SK-N-SH (cell line): ENCODE data around the gene TMTC2. TPM values are rescaled to one million over a fixed set of nuclear protein-coding genes. Genes with fewer than 3 reads are reported as not detected.

Experiments used
- CTCF ChIA-PET: fragments of 300-600, 350-600 bp; formaldehyde crosslinking; extraction: SDS; loops from one replicate; lab custom pipeline; 2021; lab: Yijun Ruan, JAX
- POLR2A ChIA-PET: fragments of 350-600 bp; sonication (Branson Sonifier 250); formaldehyde crosslinking; extraction: SDS; loops from one replicate; lab custom pipeline; 2020; ENCODE audit warnings: antibody characterized with exemption, inconsistent platforms; lab: Yijun Ruan, JAX
- DNase-seq: peaks from one replicate; pipeline ENCODE4 v3.0.0; 2012
- H2AFZ ChIP-seq: fragments of 200-600 bp; sonication (generic); 2 replicates; pipeline ENCODE4 v1.8.1; 2016; ENCODE audit warnings: antibody characterized with exemption, mild to moderate bottlenecking, low read depth
- H3F3A ChIP-seq: fragments of 200-600 bp; sonication (generic); replicated peaks from 2 replicates; pipeline ENCODE3; 2016; ENCODE audit warnings: antibody characterized with exemption, mild to moderate bottlenecking; ENCODE audit not compliant: insufficient read depth
- H3K27ac ChIP-seq, 2 experiments: fragments of 200-500 bp in 1 of 2; fragments of 200-600 bp in 1 of 2; sonication (Bioruptor generic) in 1 of 2; sonication (generic), shearing (Covaris generic) in 1 of 2; 2 replicates each; pipeline versions ENCODE4 v1.5.1 to v1.6.1; 2014 to 2016; ENCODE audit warnings: low read depth in 2 of 2, inconsistent platforms in 1 of 2, low read length in 1 of 2, mild to moderate bottlenecking in 1 of 2, mixed read lengths in 1 of 2
- H3K27me3 ChIP-seq: fragments of 200-600 bp; sonication (generic), shearing (Covaris generic); 2 replicates; pipeline ENCODE4 v1.6.1; 2016; ENCODE audit warnings: mixed run types; ENCODE audit not compliant: insufficient read depth
- H3K36me3 ChIP-seq, 2 experiments: fragments of 200-500 bp in 1 of 2; fragments of 200-600 bp in 1 of 2; sonication (Bioruptor generic) in 1 of 2; sonication (generic) in 1 of 2; replicated peaks in 1 of 2; 2 replicates each; pipeline versions ENCODE3 to v1.5.1; 2014 to 2016; ENCODE audit warnings: low read length in 1 of 2, mild to moderate bottlenecking in 1 of 2; ENCODE audit not compliant: insufficient read depth in 2 of 2, control insufficient read depth in 1 of 2
- H3K4me1 ChIP-seq, 2 experiments: fragments of 200-500 bp in 1 of 2; fragments of 200-600 bp in 1 of 2; sonication (Bioruptor generic) in 1 of 2; sonication (generic), shearing (Covaris generic) in 1 of 2; 2 replicates each; pipeline versions ENCODE4 v1.5.1 to v1.6.1; 2014 to 2016; ENCODE audit warnings: low read depth in 1 of 2, low read length in 1 of 2, mixed run types in 1 of 2; ENCODE audit not compliant: insufficient read depth in 2 of 2, control insufficient read depth in 1 of 2
- H3K4me2 ChIP-seq: fragments of 200-600 bp; sonication (generic), shearing (Covaris generic); 2 replicates; pipeline ENCODE4 v1.6.1; 2017; ENCODE audit warnings: mixed run types
- H3K4me3 ChIP-seq, 2 experiments: fragments of 200-500 bp in 1 of 2; fragments of 200-600 bp in 1 of 2; sonication (Bioruptor generic) in 1 of 2; sonication (generic), shearing (Covaris generic) in 1 of 2; 2 replicates each; pipeline versions ENCODE4 v1.5.1 to v1.8.1; 2014 to 2016; ENCODE audit warnings: low read depth in 2 of 2, inconsistent platforms in 1 of 2, low read length in 1 of 2, mild to moderate bottlenecking in 1 of 2, mixed read lengths in 1 of 2, moderate library complexity in 1 of 2
- H3K79me2 ChIP-seq: fragments of 200-600 bp; sonication (generic); 2 replicates; pipeline ENCODE4 v1.8.1; 2017; ENCODE audit warnings: mild to moderate bottlenecking; ENCODE audit not compliant: insufficient read depth
- H3K9ac ChIP-seq: fragments of 200-600 bp; sonication (generic); 2 replicates; pipeline ENCODE4 v1.6.1; 2017; ENCODE audit warnings: mixed run types
- H3K9me2 ChIP-seq: fragments of 200-600 bp; sonication (generic); 2 replicates; pipeline ENCODE4 v1.6.1; 2017; ENCODE audit warnings: mixed run types
- H3K9me3 ChIP-seq: fragments of 200-600 bp; sonication (generic); 2 replicates; pipeline ENCODE4 v1.6.1; 2017; ENCODE audit warnings: mixed run types, mild to moderate bottlenecking, moderate library complexity
- H4K20me1 ChIP-seq: fragments of 200-600 bp; sonication (generic); 2 replicates; pipeline ENCODE4 v1.6.1; 2017; ENCODE audit warnings: mild to moderate bottlenecking, mixed run types; ENCODE audit not compliant: insufficient read depth
- EP300 ChIP-seq, 2 experiments: IDR thresholded peaks; 2 replicates each; pipeline versions ENCODE4 v1.4.0 to v1.6.1; 2012; ENCODE audit warnings: borderline replicate concordance in 1 of 2, low read depth in 1 of 2, low read length in 1 of 2
- JUND ChIP-seq: IDR thresholded peaks from 2 replicates; pipeline ENCODE4 v1.4.0; 2012
- MXI1 ChIP-seq: IDR thresholded peaks from 2 replicates; pipeline ENCODE4 v1.6.1; 2012; ENCODE audit warnings: mild to moderate bottlenecking, low read depth, low read length, improper control_type of control experiment
- PBX3 ChIP-seq: IDR thresholded peaks from 2 replicates; pipeline ENCODE4; 2012
- RXRA ChIP-seq: IDR thresholded peaks from 2 replicates; pipeline ENCODE4 v1.4.0; 2012; ENCODE audit warnings: low read depth, mild to moderate bottlenecking, borderline replicate concordance
- WGBS: methylation state at CpG from one replicate; pipeline ENCODE4 v1.1.6; 2017; ENCODE audit warnings: low lambda C conversion rate; 5-methylcytosine and 5-hydroxymethylcytosine counted together
- polyA plus RNA-seq, 3 experiments: library from polyadenylated mRNA; depleted of rRNA; stranded (reverse); fragments of >200 nt; gene quantifications; 2 replicates each; pipeline ENCODE4 v1.2.3, GENCODE V29; 2012
- TF ChIP-seq, protein P1 (sequence below): IDR thresholded peaks from 2 replicates; pipeline ENCODE4 v1.6.1; 2012; ENCODE audit warnings: mild to moderate bottlenecking, low read depth, low read length, moderate library complexity

Gene TMTC2
- polyA plus RNA-seq, 1 of the 3 experiments (the other 2 are of a cell fraction), result 4.1 TPM

DNA sequence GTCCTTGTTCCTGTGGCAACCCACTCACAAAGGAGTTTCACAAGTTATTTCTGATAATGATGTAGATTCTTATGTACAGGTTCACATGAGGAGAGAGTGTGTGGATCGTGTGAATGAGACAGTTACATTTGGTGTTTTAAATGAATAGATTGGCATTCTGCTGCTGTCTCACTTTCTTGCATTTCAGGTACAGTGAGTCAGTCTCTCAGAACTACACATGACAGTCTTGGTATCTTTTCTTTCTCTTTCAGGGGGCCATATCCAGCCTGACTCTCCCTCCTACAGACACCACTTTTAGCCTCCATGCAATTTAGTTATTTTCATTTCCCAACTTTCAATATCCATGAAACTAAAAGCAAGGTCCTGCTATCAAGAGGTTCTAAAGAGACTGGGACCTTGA is 19.9 kb upstream of the TMTC2 start:
- H3K79me2 ChIP-seq, result no peaks in the 10 kb centered on the region
- no peak overlapping the region for H3K27ac ChIP-seq
- CTCF ChIA-PET, result interaction anchor here (1.5 kb wide), 1 partner anchor 19 kb away, joined by 4 read pairs; no protein-coding TSS in a partner anchor
- TF ChIP-seq, protein P1, sequence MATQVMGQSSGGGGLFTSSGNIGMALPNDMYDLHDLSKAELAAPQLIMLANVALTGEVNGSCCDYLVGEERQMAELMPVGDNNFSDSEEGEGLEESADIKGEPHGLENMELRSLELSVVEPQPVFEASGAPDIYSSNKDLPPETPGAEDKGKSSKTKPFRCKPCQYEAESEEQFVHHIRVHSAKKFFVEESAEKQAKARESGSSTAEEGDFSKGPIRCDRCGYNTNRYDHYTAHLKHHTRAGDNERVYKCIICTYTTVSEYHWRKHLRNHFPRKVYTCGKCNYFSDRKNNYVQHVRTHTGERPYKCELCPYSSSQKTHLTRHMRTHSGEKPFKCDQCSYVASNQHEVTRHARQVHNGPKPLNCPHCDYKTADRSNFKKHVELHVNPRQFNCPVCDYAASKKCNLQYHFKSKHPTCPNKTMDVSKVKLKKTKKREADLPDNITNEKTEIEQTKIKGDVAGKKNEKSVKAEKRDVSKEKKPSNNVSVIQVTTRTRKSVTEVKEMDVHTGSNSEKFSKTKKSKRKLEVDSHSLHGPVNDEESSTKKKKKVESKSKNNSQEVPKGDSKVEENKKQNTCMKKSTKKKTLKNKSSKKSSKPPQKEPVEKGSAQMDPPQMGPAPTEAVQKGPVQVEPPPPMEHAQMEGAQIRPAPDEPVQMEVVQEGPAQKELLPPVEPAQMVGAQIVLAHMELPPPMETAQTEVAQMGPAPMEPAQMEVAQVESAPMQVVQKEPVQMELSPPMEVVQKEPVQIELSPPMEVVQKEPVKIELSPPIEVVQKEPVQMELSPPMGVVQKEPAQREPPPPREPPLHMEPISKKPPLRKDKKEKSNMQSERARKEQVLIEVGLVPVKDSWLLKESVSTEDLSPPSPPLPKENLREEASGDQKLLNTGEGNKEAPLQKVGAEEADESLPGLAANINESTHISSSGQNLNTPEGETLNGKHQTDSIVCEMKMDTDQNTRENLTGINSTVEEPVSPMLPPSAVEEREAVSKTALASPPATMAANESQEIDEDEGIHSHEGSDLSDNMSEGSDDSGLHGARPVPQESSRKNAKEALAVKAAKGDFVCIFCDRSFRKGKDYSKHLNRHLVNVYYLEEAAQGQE, result no peak
- TF ChIP-seq RXRA, result no peak
- no peak for TF ChIP-seq MXI1
- no peak for TF ChIP-seq JUND
- TF ChIP-seq, all 33 proteins: peak for 0
- Histone ChIP-seq H3K4me2 (no peak overlapping the region), H4K20me1 (no peaks in the 10 kb centered on the region), H3K9me3 (no peaks in the 10 kb centered on the region), H3K9ac (no peak overlapping the region), H3K9me2 (no peaks in the 10 kb centered on the region), H3K4me3 (no peak overlapping the region), H3K36me3 (no peaks in the 10 kb centered on the region), H3F3A (no peaks in the 10 kb centered on the region), H3K27me3 (no peaks in the 10 kb centered on the region), H2AFZ (no peak overlapping the region), H3K4me1 (no peaks in the 10 kb centered on the region)
- 44% methylated on average over 1 of the region's 1 CpG for WGBS
- no peak for DNase-seq
- POLR2A ChIA-PET, result no interaction called here

DNA sequence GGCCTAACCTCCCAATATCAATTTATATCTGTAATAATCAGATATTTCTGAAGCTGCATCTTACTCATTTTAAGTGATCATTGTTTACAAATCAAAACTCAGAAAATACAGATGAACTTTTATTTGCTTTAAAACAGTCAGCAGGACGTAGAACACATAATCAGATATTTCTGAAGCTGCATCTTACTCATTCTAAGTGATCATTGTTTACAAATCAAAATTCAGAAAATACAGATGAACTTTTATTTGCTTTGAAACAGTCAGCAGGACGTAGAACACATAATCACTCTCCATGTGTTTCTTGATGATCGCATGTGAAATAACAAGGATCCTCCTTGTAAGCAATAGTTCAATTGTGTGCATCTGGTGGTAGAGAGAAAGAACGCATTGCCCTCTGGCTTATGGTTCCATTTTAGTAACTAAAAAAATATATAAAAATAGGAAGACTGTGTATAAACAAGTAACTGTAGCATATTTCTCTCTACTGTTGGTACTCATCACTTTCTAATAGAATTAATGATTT is 15.0 kb upstream of the TMTC2 start:
- no peaks in the 10 kb centered on the region for H3K36me3 ChIP-seq
- ChIA-PET POLR2A (no interaction called here), CTCF (interaction anchor here (1.3 kb wide), 1 partner anchor 14 kb away, joined by 5 read pairs; no protein-coding TSS in a partner anchor)
- no peaks in the 10 kb centered on the region for H3F3A ChIP-seq
- no peaks in the 10 kb centered on the region for H3K9me2 ChIP-seq
- no peak overlapping the region for H3K9ac ChIP-seq
- no peaks in the 10 kb centered on the region for H3K79me2 ChIP-seq
- no peaks in the 10 kb centered on the region for H4K20me1 ChIP-seq
- DNase-seq, result no peak
- H3K27me3 ChIP-seq, result no peaks in the 10 kb centered on the region
- whole genome bisulfite sequencing, result 69% methylated on average over 4 of the region's 4 CpGs
- no peak overlapping the region for H3K27ac ChIP-seq
- H2AFZ ChIP-seq, result no peak overlapping the region
- no peak overlapping the region for H3K4me2 ChIP-seq
- TF ChIP-seq PBX3 (no peak), EP300 (IDR thresholded peaks at IDR 0.05; ENCODE audit: borderline replicate concordance in 1 of 2, low read depth in 1 of 2, low read length in 1 of 2) (no peak)
- H3K9me3 ChIP-seq, result no peaks in the 10 kb centered on the region
- H3K4me3 ChIP-seq, result no peak overlapping the region
- peaks cover 0 to 5% of the 10 kb centered on the region in 2 experiments; a peak in 1 of 4 replicates for H3K4me1 ChIP-seq
